KMS-11 (cell line): ENCODE results near the gene OSM.

Experiments
- H2AFZ ChIP-seq: fragments of 200-600 bp; sonication (generic); 2 replicates; pipeline ENCODE4 v1.6.1; 2016; ENCODE audit warnings: antibody characterized with exemption, mixed run types, low read depth
- H3K27ac ChIP-seq: fragments of 200-600 bp; sonication (generic); 2 replicates; pipeline ENCODE4 v1.6.1; 2016; ENCODE audit warnings: mild to moderate bottlenecking, mixed run types
- H3K27me3 ChIP-seq: fragments of 200-600 bp; sonication (generic); 2 replicates; pipeline ENCODE4 v1.6.1; 2017; ENCODE audit warnings: mild to moderate bottlenecking, low read depth, mixed run types, moderate library complexity; ENCODE audit not compliant: insufficient read depth
- H3K36me3 ChIP-seq: fragments of 200-600 bp; sonication (generic); 2 replicates; pipeline ENCODE4 v1.6.1; 2017; ENCODE audit warnings: mild to moderate bottlenecking, mixed run types; ENCODE audit not compliant: insufficient read depth
- H3K4me1 ChIP-seq: fragments of 200-600 bp; sonication (generic); 2 replicates; pipeline ENCODE4 v1.6.1; 2016; ENCODE audit warnings: mild to moderate bottlenecking, low read depth, mixed run types; ENCODE audit not compliant: poor library complexity, severe bottlenecking
- H3K4me2 ChIP-seq: fragments of 200-600 bp; sonication (generic); 2 replicates; pipeline ENCODE4 v1.7.0; 2016; ENCODE audit warnings: mild to moderate bottlenecking, mixed run types
- H3K4me3 ChIP-seq: fragments of 200-600 bp; sonication (generic); IDR thresholded peaks from 2 replicates; pipeline ENCODE4 v1.6.1; 2017; ENCODE audit warnings: low read depth, low read length, mixed read lengths; ENCODE audit not compliant: insufficient read depth
- H3K79me2 ChIP-seq: fragments of 200-600 bp; sonication (generic); 2 replicates; pipeline ENCODE4 v1.6.1; 2016; ENCODE audit warnings: low read depth, mixed run types; ENCODE audit not compliant: insufficient read depth
- H3K9ac ChIP-seq: fragments of 200-600 bp; sonication (generic); 2 replicates; pipeline ENCODE4 v1.6.1; 2016; ENCODE audit warnings: mild to moderate bottlenecking, mixed run types
- H4K20me1 ChIP-seq: fragments of 200-600 bp; sonication (generic); 2 replicates; pipeline ENCODE4 v1.6.1; 2016; ENCODE audit warnings: mild to moderate bottlenecking, mixed run types; ENCODE audit not compliant: insufficient read depth
- CTCF ChIP-seq: fragments of 200-600 bp; sonication (generic); conservative IDR thresholded peaks from 2 replicates; pipeline ENCODE4 v1.6.1; 2017; ENCODE audit warnings: low read depth, mild to moderate bottlenecking, antibody characterized with exemption, low read length, moderate library complexity, mixed read lengths

OSM gene

GRCh38 chr22:30280505-30280904 is 13.9 kb upstream of the OSM start:
- no peak overlapping the region for H3K27ac ChIP-seq
- no peaks in the 10 kb centered on the region for H3K79me2 ChIP-seq
- peaks cover 7% of the 10 kb centered on the region; the same call in 1 of the 2 replicates for H3K27me3 ChIP-seq
- no peaks in the 10 kb centered on the region for H3K4me1 ChIP-seq
- no peak for TF ChIP-seq CTCF
- no peak overlapping the region for H3K4me2 ChIP-seq
- H4K20me1 ChIP-seq: no peaks in the 10 kb centered on the region
- H3K9ac ChIP-seq: no peak overlapping the region
- H2AFZ ChIP-seq: no peak overlapping the region
- no peaks in the 10 kb centered on the region for H3K36me3 ChIP-seq
- H3K4me3 ChIP-seq: no peak overlapping the region

- Histone ChIP-seq H3K9ac (no peak overlapping the region), H3K27me3 (peaks cover 7% of the 10 kb centered on the region; the same call in 1 of the 2 replicates), H4K20me1 (no peaks in the 10 kb centered on the region), H3K4me1 (no peaks in the 10 kb centered on the region), H2AFZ (no peak overlapping the region), H3K27ac (no peak overlapping the region), H3K4me2 (no peak overlapping the region), H3K4me3 (no peak overlapping the region), H3K36me3 (no peaks in the 10 kb centered on the region), H3K79me2 (no peaks in the 10 kb centered on the region)
- no peak for TF ChIP-seq CTCF
Measured at GRCh38 chr22:30279932-30280331, 13.3 kb upstream of the OSM start.

GRCh38 chr22:30279046-30279788 is 12.6 kb upstream of the OSM start:
- Histone ChIP-seq H3K27ac (no peak overlapping the region), H3K4me2 (no peak overlapping the region), H3K4me3 (no peak overlapping the region), H3K36me3 (no peaks in the 10 kb centered on the region), H4K20me1 (no peaks in the 10 kb centered on the region), H3K27me3 (peaks cover 11% of the 10 kb centered on the region; the same call in 1 of the 2 replicates), H3K4me1 (no peaks in the 10 kb centered on the region), H2AFZ (no peak overlapping the region), H3K9ac (no peak overlapping the region), H3K79me2 (no peaks in the 10 kb centered on the region)
- TF ChIP-seq CTCF: no peak

- Histone ChIP-seq H3K36me3 (no peaks in the 10 kb centered on the region), H3K4me3 (no peak overlapping the region), H3K4me1 (no peaks in the 10 kb centered on the region), H2AFZ (no peak overlapping the region), H4K20me1 (no peaks in the 10 kb centered on the region), H3K27ac (no peak overlapping the region), H3K9ac (no peak overlapping the region), H3K79me2 (no peaks in the 10 kb centered on the region), H3K27me3 (peaks cover 11% of the 10 kb centered on the region; the same call in 1 of the 2 replicates), H3K4me2 (no peak overlapping the region)
- no peak for TF ChIP-seq CTCF
Measured at GRCh38 chr22:30277547-30278344, 11.1 kb upstream of the OSM start.
